Nephron (organoid): ENCODE measurements around the gene PRKCA.

Experiments
- H3K27ac Mint-ChIP-seq, 3 experiments: 2 replicates each; pipeline ENCODE4 v1.8.0; 2020; ENCODE audit warnings: mixed read lengths in 3 of 3, mild to moderate bottlenecking in 2 of 3, moderate library complexity in 1 of 3
- H3K27me3 Mint-ChIP-seq: 2 replicates; pipeline ENCODE4 v1.8.0; 2021; ENCODE audit warnings: low read depth, mild to moderate bottlenecking, moderate library complexity, mixed read lengths
- H3K36me3 Mint-ChIP-seq: 2 replicates; pipeline ENCODE4 v1.8.0; 2020; ENCODE audit warnings: low read depth, mixed read lengths
- H3K4me1 Mint-ChIP-seq: 2 replicates; pipeline ENCODE4 v1.8.0; 2020; ENCODE audit warnings: mixed read lengths
- H3K4me3 Mint-ChIP-seq, 3 experiments: 2 replicates each; pipeline ENCODE4 v1.8.0; 2020; ENCODE audit warnings: mild to moderate bottlenecking in 3 of 3, mixed read lengths in 3 of 3, moderate library complexity in 2 of 3
- H3K9me3 Mint-ChIP-seq: 2 replicates; pipeline ENCODE4 v1.8.0; 2020; ENCODE audit warnings: mixed read lengths
- CTCF ChIP-seq, 3 experiments: fragments of 200-600 bp; sonication (generic); IDR thresholded peaks; one replicate each; pipeline ENCODE4 v1.5.0; 2021; ENCODE audit warnings: antibody characterized with exemption in 3 of 3; ENCODE audit not compliant: unreplicated experiment in 3 of 3

The PRKCA gene

GRCh38 chr17:66375121-66375520, 72.7 kb downstream of the PRKCA start:
- no peak overlapping the region for H3K4me3 Mint-ChIP-seq
- H3K9me3 Mint-ChIP-seq: no peaks in the 10 kb centered on the region
- H3K27ac Mint-ChIP-seq: peak overlapping the region; percentile 1 to 95 (median 91)
- no peaks in the 10 kb centered on the region for H3K36me3 Mint-ChIP-seq
- H3K4me1 Mint-ChIP-seq: peaks cover 20% of the 10 kb centered on the region
- no peaks in the 10 kb centered on the region for H3K27me3 Mint-ChIP-seq
- TF ChIP-seq CTCF (IDR thresholded peaks at IDR 0.05; ENCODE audit: unreplicated experiment in 3 of 3): no peak

GRCh38 chr17:66378296-66378695, 75.9 kb downstream of the PRKCA start:
- TF ChIP-seq CTCF (IDR thresholded peaks at IDR 0.05; ENCODE audit: unreplicated experiment in 3 of 3): no peak
- H3K4me3 Mint-ChIP-seq: no peak overlapping the region
- H3K4me1 Mint-ChIP-seq: peaks cover 38% of the 10 kb centered on the region
- H3K9me3 Mint-ChIP-seq: no peaks in the 10 kb centered on the region
- H3K27ac Mint-ChIP-seq: no peak overlapping the region
- H3K36me3 Mint-ChIP-seq: no peaks in the 10 kb centered on the region
- H3K27me3 Mint-ChIP-seq: no peaks in the 10 kb centered on the region

- TF ChIP-seq CTCF (IDR thresholded peaks at IDR 0.05; ENCODE audit: unreplicated experiment in 3 of 3): no peak
- H3K27ac Mint-ChIP-seq: peak overlapping the region in 1 of 3 experiments; percentile 15
- peaks cover 40% of the 10 kb centered on the region for H3K4me1 Mint-ChIP-seq
- H3K4me3 Mint-ChIP-seq: no peak overlapping the region
- H3K36me3 Mint-ChIP-seq: no peaks in the 10 kb centered on the region
- H3K27me3 Mint-ChIP-seq: no peaks in the 10 kb centered on the region
- no peaks in the 10 kb centered on the region for H3K9me3 Mint-ChIP-seq
These were observed 77.1 kb downstream of the PRKCA start for GRCh38 chr17:66379544-66379943.

GRCh38 chr17:66379996-66380395, 77.6 kb downstream of the PRKCA start:
- no peak for TF ChIP-seq CTCF (IDR thresholded peaks at IDR 0.05; ENCODE audit: unreplicated experiment in 3 of 3)
- Mint-ChIP-seq H3K4me3 (no peak overlapping the region), H3K36me3 (no peaks in the 10 kb centered on the region), H3K27me3 (no peaks in the 10 kb centered on the region), H3K4me1 (peaks cover 39% of the 10 kb centered on the region), H3K9me3 (peaks cover 2% of the 10 kb centered on the region), H3K27ac (no peak overlapping the region)

GRCh38 chr17:66381701-66382362, 79.4 kb downstream of the PRKCA start:
- Mint-ChIP-seq H3K4me1 (peaks cover 38% of the 10 kb centered on the region), H3K36me3 (no peaks in the 10 kb centered on the region), H3K4me3 (no peak overlapping the region), H3K9me3 (peaks cover 4% of the 10 kb centered on the region), H3K27me3 (no peaks in the 10 kb centered on the region), H3K27ac (peak overlapping the region; percentile 17 to 36 (median 30))
- TF ChIP-seq CTCF (IDR thresholded peaks at IDR 0.05; ENCODE audit: unreplicated experiment in 3 of 3): no peak

- Mint-ChIP-seq H3K4me3 (peak overlapping the region in 1 of 3 experiments; percentile 13), H3K27me3 (no peaks in the 10 kb centered on the region)
These were observed 80.9 kb downstream of the PRKCA start for GRCh38 chr17:66383333-66383732.

More at GRCh38 chr17:66383333-66383732, 80.9 kb downstream of the PRKCA start:
- Mint-ChIP-seq H3K27ac (peak overlapping the region; percentile 71 to 85 (median 80)), H3K9me3 (peaks cover 4% of the 10 kb centered on the region), H3K4me1 (peaks cover 44% of the 10 kb centered on the region), H3K36me3 (no peaks in the 10 kb centered on the region)
- no peak for TF ChIP-seq CTCF (IDR thresholded peaks at IDR 0.05; ENCODE audit: unreplicated experiment in 3 of 3)
